Left hindlimb (tissue), 1 donor: ENCODE data around the gene ATP11A.

Experiments
- DNase-seq: peaks from one replicate; pipeline ENCODE4 v3.0.0-alpha.2; 2018

The ATP11A gene

GRCh38 chr13:112898621-112899280 lies 208.9 kb downstream of the ATP11A start:
- peak; percentile 27 for DNase-seq

- DNase-seq, result no peak
Measured at GRCh38 chr13:112899281-112900225, 209.7 kb downstream of the ATP11A start.

- no peak for DNase-seq
Measured at GRCh38 chr13:112900226-112900600, 210.4 kb downstream of the ATP11A start.

GRCh38 chr13:112900691-112901091 lies 210.9 kb downstream of the ATP11A start:
- no peak for DNase-seq

- no peak for DNase-seq
Measured at GRCh38 chr13:112902101-112902651, 212.3 kb downstream of the ATP11A start.

- no peak for DNase-seq
Measured at GRCh38 chr13:112902669-112903068, 212.8 kb downstream of the ATP11A start.

GRCh38 chr13:112903071-112903577 lies 213.3 kb downstream of the ATP11A start:
- no peak for DNase-seq

GRCh38 chr13:112903606-112904195 lies 213.9 kb downstream of the ATP11A start:
- no peak for DNase-seq

- no peak for DNase-seq
Measured at GRCh38 chr13:112904436-112904960, 214.7 kb downstream of the ATP11A start.

- no peak for DNase-seq
Measured at GRCh38 chr13:112905086-112905485, 215.2 kb downstream of the ATP11A start.

GRCh38 chr13:112905619-112905989 lies 215.8 kb downstream of the ATP11A start:
- DNase-seq, result no peak

GRCh38 chr13:112905990-112906641 lies 216.3 kb downstream of the ATP11A start:
- no peak for DNase-seq

GRCh38 chr13:112907286-112907685 lies 217.4 kb downstream of the ATP11A start:
- no peak for DNase-seq

GRCh38 chr13:112907871-112908331 lies 218.1 kb downstream of the ATP11A start:
- DNase-seq, result no peak

GRCh38 chr13:112908342-112908741 lies 218.5 kb downstream of the ATP11A start:
- DNase-seq, result no peak

- no peak for DNase-seq
Measured at GRCh38 chr13:112910016-112910415, 220.2 kb downstream of the ATP11A start.

- no peak for DNase-seq
Measured at GRCh38 chr13:112910616-112911280, 220.9 kb downstream of the ATP11A start.

- no peak for DNase-seq
Measured at GRCh38 chr13:112911285-112911701, 221.5 kb downstream of the ATP11A start.

- DNase-seq, result no peak
Measured at GRCh38 chr13:112911883-112912282, 222.0 kb downstream of the ATP11A start.

- DNase-seq, result no peak
Measured at GRCh38 chr13:112912726-112913440, 223.0 kb downstream of the ATP11A start.

- DNase-seq, result no peak
Measured at GRCh38 chr13:112916296-112916695, 226.5 kb downstream of the ATP11A start.
